Sciatic nerve (tissue), 2 donors: ENCODE data around the gene TTLL11. TPM values are rescaled to one million over a fixed set of nuclear protein-coding genes. Genes with fewer than 3 reads are reported as not detected.

Source experiments
- ATAC-seq: fragments of 200-7000 bp; cut with Tn5 transposase; one replicate; pipeline ENCODE4 v1.9.1; 2020; ENCODE audit warnings: mild to moderate bottlenecking, moderate library complexity
- DNase-seq: peaks from one replicate; pipeline ENCODE4 v3.0.0-alpha.2; 2020; ENCODE audit warnings: low spot score
- intact Hi-C: fragments of 100-400 bp; cut with DNase I; formaldehyde crosslinking; loops from one replicate; pipeline ENCODE4 v1.14.2; 2022
- total RNA-seq: library from RNA; stranded (reverse); fragmentation: NEBNext Ultra II Directional; extraction: Animal tissue kit (Norgen Biotek cat#: 25700); gene quantifications from one replicate; pipeline ENCODE4 v1.2.1, GENCODE V29; 2021
- donor health status: DM: no; HTN: no; CAD: no.
- donor health status: DM: no; HTN: no; CAD: no.

TTLL11 gene
- total RNA-seq, 1 donor from 2014 or later, result 14.2 TPM

- no peak for ATAC-seq
- intact Hi-C loops, result no loop called here
- DNase-seq, result peak; percentile 53
Observed at GRCh38 chr9:121784731-121785411, 308.2 kb downstream of the TTLL11 start.

GRCh38 chr9:121783521-121784507 is 309.3 kb downstream of the TTLL11 start:
- peak; percentile 17 for ATAC-seq
- intact Hi-C loops, result no loop called here
- peak; percentile 56 for DNase-seq

- DNase-seq (no peak), ATAC-seq (no peak)
- intact Hi-C loops, result no loop called here
Observed at GRCh38 chr9:121783111-121783510, 310.0 kb downstream of the TTLL11 start.

- intact Hi-C loops, result no loop called here
- DNase-seq, result no peak
- ATAC-seq, result no peak
Observed at GRCh38 chr9:121782514-121783110, 310.5 kb downstream of the TTLL11 start.

GRCh38 chr9:121781701-121782464 is 311.2 kb downstream of the TTLL11 start:
- intact Hi-C loops, result no loop called here
- DNase-seq, result no peak
- ATAC-seq, result no peak

- no peak for ATAC-seq
- intact Hi-C loops, result no loop called here
- no peak for DNase-seq
Observed at GRCh38 chr9:121781145-121781548, 312.0 kb downstream of the TTLL11 start.

GRCh38 chr9:121780177-121781040 is 312.7 kb downstream of the TTLL11 start:
- intact Hi-C loops, result no loop called here
- DNase-seq, result no peak
- peak; percentile 14 for ATAC-seq

GRCh38 chr9:121779381-121780117 is 313.6 kb downstream of the TTLL11 start:
- DNase-seq (peak; percentile 57), ATAC-seq (peak; percentile 65)
- intact Hi-C loops, result no loop called here

GRCh38 chr9:121778252-121779225 is 314.6 kb downstream of the TTLL11 start:
- DNase-seq (no peak), ATAC-seq (no peak)
- intact Hi-C loops, result no loop called here

GRCh38 chr9:121776739-121777637 is 316.1 kb downstream of the TTLL11 start:
- DNase-seq (no peak), ATAC-seq (no peak)
- intact Hi-C loops, result no loop called here

- ATAC-seq, result no peak
- intact Hi-C loops, result no loop called here
- no peak for DNase-seq
Observed at GRCh38 chr9:121776001-121776738, 316.9 kb downstream of the TTLL11 start.

- DNase-seq (peak; percentile 48), ATAC-seq (no peak)
- intact Hi-C loops, result no loop called here
Observed at GRCh38 chr9:121774715-121775613, 318.1 kb downstream of the TTLL11 start.

GRCh38 chr9:121773954-121774714 is 319.0 kb downstream of the TTLL11 start:
- intact Hi-C loops, result no loop called here
- no peak for ATAC-seq
- peak; percentile 57 for DNase-seq
